Peyer's patch (tissue), 4 donors: ENCODE results near the gene TEX30.

Source experiments
- POLR2A ChIP-seq, 2 donors: fragments of 450-650 bp; IDR thresholded peaks; one replicate each; pipeline ENCODE4 v1.5.1; 2017; ENCODE audit warnings: antibody characterized with exemption in 2 of 2, mild to moderate bottlenecking in 2 of 2, moderate library complexity in 2 of 2
- TF ChIP-seq, protein P1 (sequence below), 6 experiments: fragments of 450-650 bp in 4 of 6; fragments of 200-600 bp in 2 of 6; sonication (generic) in 1 of 6; IDR thresholded peaks; one replicate each; pipeline ENCODE4 v1.5.1; 2017 to 2019; ENCODE audit warnings: antibody characterized with exemption in 6 of 6, mild to moderate bottlenecking in 3 of 6, moderate library complexity in 1 of 6

DNA sequence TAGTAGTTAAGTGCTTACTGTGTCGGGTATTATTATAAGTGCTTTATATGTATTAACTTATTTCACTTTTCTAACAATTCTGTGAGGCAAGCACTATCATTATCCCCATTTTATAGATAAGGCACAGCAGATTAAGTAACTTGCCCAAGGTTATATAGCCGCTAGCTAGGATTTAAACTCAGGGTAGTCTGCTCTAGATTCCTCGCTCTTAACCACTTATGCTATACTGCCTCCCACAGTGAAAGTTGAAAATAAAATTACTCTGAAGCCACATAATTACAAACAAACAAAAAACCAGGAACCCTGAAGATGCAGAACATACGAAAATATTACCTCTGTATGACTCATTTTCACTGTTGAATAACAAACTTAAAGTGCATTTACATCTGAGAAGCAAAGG lies 3.9 kb downstream of the TEX30 start:
- TF ChIP-seq, protein P1, sequence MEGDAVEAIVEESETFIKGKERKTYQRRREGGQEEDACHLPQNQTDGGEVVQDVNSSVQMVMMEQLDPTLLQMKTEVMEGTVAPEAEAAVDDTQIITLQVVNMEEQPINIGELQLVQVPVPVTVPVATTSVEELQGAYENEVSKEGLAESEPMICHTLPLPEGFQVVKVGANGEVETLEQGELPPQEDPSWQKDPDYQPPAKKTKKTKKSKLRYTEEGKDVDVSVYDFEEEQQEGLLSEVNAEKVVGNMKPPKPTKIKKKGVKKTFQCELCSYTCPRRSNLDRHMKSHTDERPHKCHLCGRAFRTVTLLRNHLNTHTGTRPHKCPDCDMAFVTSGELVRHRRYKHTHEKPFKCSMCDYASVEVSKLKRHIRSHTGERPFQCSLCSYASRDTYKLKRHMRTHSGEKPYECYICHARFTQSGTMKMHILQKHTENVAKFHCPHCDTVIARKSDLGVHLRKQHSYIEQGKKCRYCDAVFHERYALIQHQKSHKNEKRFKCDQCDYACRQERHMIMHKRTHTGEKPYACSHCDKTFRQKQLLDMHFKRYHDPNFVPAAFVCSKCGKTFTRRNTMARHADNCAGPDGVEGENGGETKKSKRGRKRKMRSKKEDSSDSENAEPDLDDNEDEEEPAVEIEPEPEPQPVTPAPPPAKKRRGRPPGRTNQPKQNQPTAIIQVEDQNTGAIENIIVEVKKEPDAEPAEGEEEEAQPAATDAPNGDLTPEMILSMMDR (IDR thresholded peaks at IDR 0.05) = no peak
- TF ChIP-seq POLR2A (IDR thresholded peaks at IDR 0.05) = no peak
